ENCODE results near the gene CNTNAP4. TPM values are rescaled to one million over a fixed set of nuclear protein-coding genes. Genes with fewer than 3 reads are reported as not detected.

Gene CNTNAP4
- total and polyA plus RNA-seq, 2 of the 4 experiments (the other 2 are of a cell fraction), result not detected

- TF ChIP-seq MAZ (IDR thresholded peaks at IDR 0.05; ENCODE audit: borderline replicate concordance, low read depth, low read length), result no peak
- no peak for TF ChIP-seq BHLHE40 (IDR thresholded peaks at IDR 0.05; ENCODE audit: low read depth, low read length)
- TF ChIP-seq, protein P1, sequence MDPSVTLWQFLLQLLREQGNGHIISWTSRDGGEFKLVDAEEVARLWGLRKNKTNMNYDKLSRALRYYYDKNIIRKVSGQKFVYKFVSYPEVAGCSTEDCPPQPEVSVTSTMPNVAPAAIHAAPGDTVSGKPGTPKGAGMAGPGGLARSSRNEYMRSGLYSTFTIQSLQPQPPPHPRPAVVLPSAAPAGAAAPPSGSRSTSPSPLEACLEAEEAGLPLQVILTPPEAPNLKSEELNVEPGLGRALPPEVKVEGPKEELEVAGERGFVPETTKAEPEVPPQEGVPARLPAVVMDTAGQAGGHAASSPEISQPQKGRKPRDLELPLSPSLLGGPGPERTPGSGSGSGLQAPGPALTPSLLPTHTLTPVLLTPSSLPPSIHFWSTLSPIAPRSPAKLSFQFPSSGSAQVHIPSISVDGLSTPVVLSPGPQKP (IDR thresholded peaks at IDR 0.05; ENCODE audit: borderline replicate concordance, low read depth, low read length), result no peak
- no peak for TF ChIP-seq SMC3 (IDR thresholded peaks at IDR 0.05; ENCODE audit: low read depth, low read length)
- TF ChIP-seq POLR2A (IDR thresholded peaks at IDR 0.05; ENCODE audit: low read depth, low read length), result no peak
- no peak for TF ChIP-seq MAFK (IDR thresholded peaks at IDR 0.05; ENCODE audit: low read depth, low read length)
- no peak for TF ChIP-seq CEBPB (IDR thresholded peaks at IDR 0.05; ENCODE audit: low read depth, low read length)
- TF ChIP-seq CHD1 (IDR thresholded peaks at IDR 0.05; ENCODE audit: low read depth, low read length), result no peak
- TF ChIP-seq CTCF (conservative IDR thresholded peaks at IDR 0.05; ENCODE audit: low read depth, low read length), result no peak
- TF ChIP-seq, protein P2, sequence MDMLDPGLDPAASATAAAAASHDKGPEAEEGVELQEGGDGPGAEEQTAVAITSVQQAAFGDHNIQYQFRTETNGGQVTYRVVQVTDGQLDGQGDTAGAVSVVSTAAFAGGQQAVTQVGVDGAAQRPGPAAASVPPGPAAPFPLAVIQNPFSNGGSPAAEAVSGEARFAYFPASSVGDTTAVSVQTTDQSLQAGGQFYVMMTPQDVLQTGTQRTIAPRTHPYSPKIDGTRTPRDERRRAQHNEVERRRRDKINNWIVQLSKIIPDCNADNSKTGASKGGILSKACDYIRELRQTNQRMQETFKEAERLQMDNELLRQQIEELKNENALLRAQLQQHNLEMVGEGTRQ (IDR thresholded peaks at IDR 0.05; ENCODE audit: low read depth, low read length), result no peak
- TF ChIP-seq RFX5 (IDR thresholded peaks at IDR 0.05; ENCODE audit: low read depth, low read length), result no peak
- TF ChIP-seq RCOR1 (IDR thresholded peaks at IDR 0.05; ENCODE audit: insufficient replicate concordance, low read length), result no peak
- TF ChIP-seq MXI1 (IDR thresholded peaks at IDR 0.05; ENCODE audit: borderline replicate concordance, low read depth, low read length), result no peak
- TF ChIP-seq RAD21 (IDR thresholded peaks at IDR 0.05; ENCODE audit: low read length), result no peak
- TF ChIP-seq FOS (IDR thresholded peaks at IDR 0.05; ENCODE audit: low read depth, low read length), result no peak
- no peak for TF ChIP-seq NFE2L2 (IDR thresholded peaks at IDR 0.05; ENCODE audit: low read depth, low read length)
These were observed 299.8 kb downstream of the CNTNAP4 start for GRCh38 chr16:76577003-76577402.

More at GRCh38 chr16:76577003-76577402, 299.8 kb downstream of the CNTNAP4 start:
- H3K18ac ChIP-seq (ENCODE audit: low read depth, low read length), result no peak overlapping the region
- no peak overlapping the region for H4K91ac ChIP-seq (ENCODE audit: insufficient read depth, low read depth, low read length)
- dilution Hi-C loops (cut with HindIII; ENCODE audit: low sequenced_read_pairs, unreplicated experiment), result no loop called here
- no peak overlapping the region for H3K56ac ChIP-seq (ENCODE audit: extremely low read depth, insufficient read depth, low read length)
- CTCF ChIA-PET, result no interaction called here
- H3K9ac ChIP-seq (ENCODE audit: low read depth, low read length), result no peak overlapping the region
- POLR2A ChIA-PET (ENCODE audit: unreplicated experiment), result no interaction called here
- H3K4me3 ChIP-seq (ENCODE audit: insufficient read depth, low read depth, low read length), result no peak overlapping the region
- no peak overlapping the region for H3K27ac ChIP-seq (ENCODE audit: insufficient read depth, low read length)
- no peaks in the 10 kb centered on the region for H3K4me1 ChIP-seq (ENCODE audit: control insufficient read depth, insufficient read depth, low read length)
- no peak overlapping the region for H2BK15ac ChIP-seq (ENCODE audit: low read depth, low read length)
- in situ Hi-C loops (cut with MboI; ENCODE audit: low sequenced_read_pairs), result no loop called here
- H2AK5ac ChIP-seq (ENCODE audit: low read depth, low read length), result no peak overlapping the region
- no peak overlapping the region for H4K8ac ChIP-seq (ENCODE audit: low read depth in 2 of 2, low read length in 2 of 2)
- no CpG with 5 or more reads among the region's 4 CpGs for WGBS, 2 experiments (ENCODE audit: extremely low coverage in 2 of 2, insufficient read length in 1 of 2)
- ATAC-seq (ENCODE audit: low read depth), result no peak
- no peak overlapping the region for H2BK5ac ChIP-seq (ENCODE audit: low read depth, low read length, poor library complexity, severe bottlenecking)
- H3K36me3 ChIP-seq (ENCODE audit: control insufficient read depth, insufficient read depth, low read length), result no peaks in the 10 kb centered on the region
- H3K9me3 ChIP-seq (ENCODE audit: control insufficient read depth, insufficient read depth, low read length), result no peaks in the 10 kb centered on the region; the same call in 1 of the 2 replicates
- intact Hi-C loops (cut with micrococcal nuclease), result no loop called here
- H4K20me1 ChIP-seq (ENCODE audit: insufficient read depth, low read length), result no peaks in the 10 kb centered on the region
- H3K79me1 ChIP-seq (ENCODE audit: low read depth in 1 of 2, low read length in 2 of 2), result no peaks in the 10 kb centered on the region
- no peak overlapping the region for H2BK20ac ChIP-seq (ENCODE audit: low read depth, low read length)
- no peaks in the 10 kb centered on the region for H3K27me3 ChIP-seq (ENCODE audit: control insufficient read depth, insufficient read depth, low read length)
- H3K14ac ChIP-seq (replicated peaks; ENCODE audit: low read depth, low read length), result no peak overlapping the region
- H3K4me2 ChIP-seq (ENCODE audit: low read depth, low read length), result no peak overlapping the region
- H2AFZ ChIP-seq (replicated peaks; ENCODE audit: low read length, poor library complexity), result no peak overlapping the region
- BruUV-seq (replicated peaks), result no TSS peak
- H3K23ac ChIP-seq (ENCODE audit: low read depth, low read length), result no peak overlapping the region
- H2BK120ac ChIP-seq (ENCODE audit: low read depth, low read length), result no peak overlapping the region
- no peak overlapping the region for H3K4ac ChIP-seq (ENCODE audit: low read depth, low read length)
- no peak for DNase-seq
- no peak overlapping the region for H2AK9ac ChIP-seq (replicated peaks; ENCODE audit: low read depth, low read length, poor library complexity)
- no peaks in the 10 kb centered on the region for H3K9me1 ChIP-seq (ENCODE audit: insufficient read depth, low read length)
- no peak overlapping the region for H4K5ac ChIP-seq (ENCODE audit: low read depth, low read length)
